ENCODE results near the gene FBXO21.

DNA sequence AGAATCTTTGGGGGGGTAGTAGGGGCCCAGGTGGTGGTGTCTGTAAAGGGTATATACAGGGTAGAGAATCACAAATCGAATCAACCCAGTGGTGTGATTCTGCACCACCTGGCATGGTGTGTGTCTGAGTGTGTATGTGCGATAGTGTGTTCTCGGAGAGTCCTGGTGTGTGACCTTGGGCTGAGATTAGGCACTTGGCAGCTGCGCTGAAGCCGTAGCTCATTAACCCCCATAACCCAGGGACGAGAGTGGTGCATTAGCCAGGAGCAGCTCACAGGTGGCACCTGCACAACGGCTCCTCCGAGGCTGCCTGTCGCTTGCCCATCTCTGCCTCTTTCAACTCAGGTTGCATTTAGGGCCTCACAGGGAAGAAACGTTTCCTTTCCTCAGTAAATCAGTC, 75.5 kb downstream of the FBXO21 start:
- TF ChIP-seq CTCF (IDR thresholded peaks at IDR 0.05; ENCODE audit: low read length): no peak
- TF ChIP-seq EZH2 (IDR thresholded peaks at IDR 0.05; ENCODE audit: borderline replicate concordance, low read length): no peak
